ENCODE data around the gene STX2. TPM values are rescaled to one million over a fixed set of nuclear protein-coding genes. Genes with fewer than 3 reads are reported as not detected.

Gene STX2
- total RNA-seq, 1 donor from 2014 or later = 17.4 TPM

DNA sequence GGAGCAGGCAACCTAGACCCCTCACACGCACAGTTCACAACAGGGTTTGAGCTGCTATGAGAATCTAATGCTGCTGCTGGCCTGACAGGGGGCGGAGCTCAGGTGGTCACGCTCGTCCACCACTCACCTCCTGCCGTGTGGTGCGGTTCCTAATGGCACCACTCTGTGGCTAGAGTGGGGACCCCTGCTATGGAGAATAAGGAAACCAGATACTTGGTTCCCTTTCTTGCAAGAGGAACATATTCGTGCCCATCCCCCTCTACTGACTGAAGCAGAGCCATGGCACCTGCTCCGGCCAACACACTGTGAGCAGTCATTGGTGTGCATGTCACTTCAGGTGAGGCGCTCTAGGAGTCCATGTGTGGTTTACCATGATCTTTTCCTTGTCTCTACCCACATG lies 92.5 kb downstream of the STX2 start:
- no peak for DNase-seq (ENCODE audit: low spot score)
- no peak overlapping the region for H3K4me3 Mint-ChIP-seq (ENCODE audit: unreplicated experiment)
- H3K27ac Mint-ChIP-seq (ENCODE audit: unreplicated experiment) = no peak overlapping the region
- H3K9me3 Mint-ChIP-seq (ENCODE audit: unreplicated experiment) = peaks cover 13% of the 10 kb centered on the region
- H3K4me1 Mint-ChIP-seq (ENCODE audit: unreplicated experiment) = peaks cover 3% of the 10 kb centered on the region
- no peaks in the 10 kb centered on the region for H3K27me3 Mint-ChIP-seq (ENCODE audit: unreplicated experiment)
- TF ChIP-seq, protein P1, sequence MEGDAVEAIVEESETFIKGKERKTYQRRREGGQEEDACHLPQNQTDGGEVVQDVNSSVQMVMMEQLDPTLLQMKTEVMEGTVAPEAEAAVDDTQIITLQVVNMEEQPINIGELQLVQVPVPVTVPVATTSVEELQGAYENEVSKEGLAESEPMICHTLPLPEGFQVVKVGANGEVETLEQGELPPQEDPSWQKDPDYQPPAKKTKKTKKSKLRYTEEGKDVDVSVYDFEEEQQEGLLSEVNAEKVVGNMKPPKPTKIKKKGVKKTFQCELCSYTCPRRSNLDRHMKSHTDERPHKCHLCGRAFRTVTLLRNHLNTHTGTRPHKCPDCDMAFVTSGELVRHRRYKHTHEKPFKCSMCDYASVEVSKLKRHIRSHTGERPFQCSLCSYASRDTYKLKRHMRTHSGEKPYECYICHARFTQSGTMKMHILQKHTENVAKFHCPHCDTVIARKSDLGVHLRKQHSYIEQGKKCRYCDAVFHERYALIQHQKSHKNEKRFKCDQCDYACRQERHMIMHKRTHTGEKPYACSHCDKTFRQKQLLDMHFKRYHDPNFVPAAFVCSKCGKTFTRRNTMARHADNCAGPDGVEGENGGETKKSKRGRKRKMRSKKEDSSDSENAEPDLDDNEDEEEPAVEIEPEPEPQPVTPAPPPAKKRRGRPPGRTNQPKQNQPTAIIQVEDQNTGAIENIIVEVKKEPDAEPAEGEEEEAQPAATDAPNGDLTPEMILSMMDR (IDR thresholded peaks at IDR 0.05; ENCODE audit: unreplicated experiment) = no peak
- H3K36me3 Mint-ChIP-seq (ENCODE audit: low read depth, unreplicated experiment) = no peaks in the 10 kb centered on the region

DNA sequence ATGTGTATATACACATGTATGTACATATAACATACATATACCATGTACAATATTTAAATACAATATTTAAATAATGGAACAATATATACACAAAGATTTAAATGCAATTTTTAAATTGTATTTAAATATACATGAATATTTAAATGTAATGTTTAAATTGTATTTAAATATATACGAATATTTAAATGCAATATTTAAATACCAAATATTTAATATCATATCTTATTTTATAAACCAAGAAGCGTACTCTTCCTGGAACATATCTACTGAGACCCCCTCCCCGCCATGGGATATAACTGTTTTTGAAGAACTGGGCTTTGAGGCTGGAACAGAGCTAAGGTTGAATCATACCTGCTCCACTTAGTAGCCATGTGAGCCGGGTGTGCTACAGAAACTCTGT lies 93.1 kb downstream of the STX2 start:
- Mint-ChIP-seq H3K27ac (ENCODE audit: unreplicated experiment) (no peak overlapping the region), H3K9me3 (ENCODE audit: unreplicated experiment) (peaks cover 13% of the 10 kb centered on the region), H3K4me1 (ENCODE audit: unreplicated experiment) (peaks cover 3% of the 10 kb centered on the region), H3K36me3 (ENCODE audit: low read depth, unreplicated experiment) (no peaks in the 10 kb centered on the region), H3K27me3 (ENCODE audit: unreplicated experiment) (no peaks in the 10 kb centered on the region), H3K4me3 (ENCODE audit: unreplicated experiment) (no peak overlapping the region)
- DNase-seq (ENCODE audit: low spot score) = no peak
- TF ChIP-seq, protein P1 (IDR thresholded peaks at IDR 0.05; ENCODE audit: unreplicated experiment) = no peak

DNA sequence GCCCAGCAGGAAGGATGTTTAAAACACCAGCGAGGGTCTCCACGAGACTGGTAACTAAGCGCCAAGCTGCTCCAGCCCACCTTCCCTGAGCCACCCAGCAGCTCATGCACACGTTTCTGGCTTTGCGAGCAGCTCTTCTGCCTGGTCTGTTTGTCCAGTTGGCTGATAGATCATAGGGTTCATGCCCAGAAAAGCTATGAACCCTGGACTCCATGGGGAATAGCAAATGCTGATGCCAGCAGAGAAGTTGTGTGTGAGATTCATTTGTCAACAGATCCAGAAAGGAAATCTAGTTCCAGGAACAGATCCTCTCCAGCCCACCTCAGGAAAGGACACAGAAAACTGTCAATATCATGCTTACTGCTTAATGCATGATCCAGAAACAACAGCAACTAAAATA lies 94.8 kb downstream of the STX2 start:
- Mint-ChIP-seq H3K27ac (ENCODE audit: unreplicated experiment) (no peak overlapping the region), H3K9me3 (ENCODE audit: unreplicated experiment) (peaks cover 20% of the 10 kb centered on the region), H3K4me1 (ENCODE audit: unreplicated experiment) (peaks cover 3% of the 10 kb centered on the region), H3K4me3 (ENCODE audit: unreplicated experiment) (no peak overlapping the region), H3K27me3 (ENCODE audit: unreplicated experiment) (no peaks in the 10 kb centered on the region), H3K36me3 (ENCODE audit: low read depth, unreplicated experiment) (no peaks in the 10 kb centered on the region)
- TF ChIP-seq, protein P1 (IDR thresholded peaks at IDR 0.05; ENCODE audit: unreplicated experiment) = no peak
- no peak for DNase-seq (ENCODE audit: low spot score)

DNA sequence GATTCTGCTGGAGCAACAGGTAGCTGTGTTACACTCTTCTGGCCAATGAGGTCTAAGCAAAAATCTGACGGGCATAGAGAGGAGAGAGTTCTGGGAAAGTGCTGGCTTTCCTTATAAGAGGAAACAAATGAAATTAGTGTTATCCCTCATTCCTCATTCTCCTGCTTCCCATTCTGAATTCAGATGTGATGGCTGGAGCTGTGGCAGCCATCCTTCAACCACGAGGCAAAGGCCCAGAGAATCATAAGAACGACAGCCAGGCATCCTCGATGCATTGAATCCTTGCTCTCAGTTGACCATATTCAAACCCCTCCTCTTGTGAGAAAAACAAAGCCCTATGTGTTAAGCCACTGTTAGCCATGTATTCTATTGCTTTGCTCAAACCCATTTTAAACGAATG lies 95.4 kb downstream of the STX2 start:
- H3K27ac Mint-ChIP-seq (ENCODE audit: unreplicated experiment) = no peak overlapping the region
- TF ChIP-seq, protein P1 (IDR thresholded peaks at IDR 0.05; ENCODE audit: unreplicated experiment) = no peak
- no peaks in the 10 kb centered on the region for H3K27me3 Mint-ChIP-seq (ENCODE audit: unreplicated experiment)
- no peak for DNase-seq (ENCODE audit: low spot score)
- peaks cover 20% of the 10 kb centered on the region for H3K9me3 Mint-ChIP-seq (ENCODE audit: unreplicated experiment)
- H3K4me3 Mint-ChIP-seq (ENCODE audit: unreplicated experiment) = no peak overlapping the region
- peaks cover 3% of the 10 kb centered on the region for H3K4me1 Mint-ChIP-seq (ENCODE audit: unreplicated experiment)
- no peaks in the 10 kb centered on the region for H3K36me3 Mint-ChIP-seq (ENCODE audit: low read depth, unreplicated experiment)

DNA sequence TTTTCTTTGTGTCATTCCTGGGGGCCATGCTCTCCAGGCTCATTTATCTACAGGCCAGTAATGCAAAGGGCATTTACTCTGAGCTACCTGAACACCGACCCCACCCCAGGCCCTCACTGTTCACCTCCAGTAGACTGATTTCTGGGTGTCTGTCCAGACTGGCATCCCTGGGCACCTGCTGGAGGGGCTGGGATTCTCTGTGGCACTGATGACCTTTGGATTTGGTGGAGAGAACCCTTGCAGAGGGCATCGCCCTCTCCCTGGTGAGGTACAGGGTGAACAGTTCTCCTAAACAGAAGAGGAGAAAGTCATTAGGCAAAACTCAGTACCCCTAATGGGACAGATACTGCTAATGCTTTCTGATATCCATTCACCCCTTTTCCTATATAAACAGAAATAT lies 95.9 kb downstream of the STX2 start:
- Mint-ChIP-seq H3K9me3 (ENCODE audit: unreplicated experiment) (peaks cover 20% of the 10 kb centered on the region), H3K4me3 (ENCODE audit: unreplicated experiment) (no peak overlapping the region)

More for the DNA sequence above, 95.9 kb downstream of the STX2 start:
- Mint-ChIP-seq H3K36me3 (ENCODE audit: low read depth, unreplicated experiment) (no peaks in the 10 kb centered on the region), H3K27ac (ENCODE audit: unreplicated experiment) (no peak overlapping the region), H3K4me1 (ENCODE audit: unreplicated experiment) (peaks cover 3% of the 10 kb centered on the region), H3K27me3 (ENCODE audit: unreplicated experiment) (no peaks in the 10 kb centered on the region)
- TF ChIP-seq, protein P1 (IDR thresholded peaks at IDR 0.05; ENCODE audit: unreplicated experiment) = no peak
- no peak for DNase-seq (ENCODE audit: low spot score)
